HAP-1 (cell line): ENCODE measurements around the gene CEMIP.

Experiments
- DNase-seq, 2 experiments: peaks; one replicate each; pipeline ENCODE4 v3.0.0-alpha.2; 2016 to 2020; ENCODE audit warnings: low spot score in 2 of 2
- H3K27me3 ChIP-seq: fragments of 250-450 bp; sonication (Bioruptor Pico); 2 replicates; pipeline ENCODE4 v1.5.1; 2020; ENCODE audit warnings: low read depth, mild to moderate bottlenecking, moderate library complexity
- H3K36me3 ChIP-seq: fragments of 250-450 bp; sonication (Bioruptor Pico); replicated peaks from 2 replicates; pipeline ENCODE4 v1.5.1; 2020; ENCODE audit warnings: mild to moderate bottlenecking
- H3K4me1 ChIP-seq: fragments of 250-450 bp; sonication (Bioruptor Pico); 2 replicates; pipeline ENCODE4 v1.5.1; 2020; ENCODE audit warnings: mild to moderate bottlenecking
- H3K4me3 ChIP-seq: fragments of 250-450 bp; sonication (Bioruptor Pico); 2 replicates; pipeline ENCODE4 v1.5.1; 2020; ENCODE audit warnings: mild to moderate bottlenecking, moderate library complexity
- H3K9me3 ChIP-seq: fragments of 250-450 bp; sonication (Bioruptor Pico); 2 replicates; pipeline ENCODE4 v1.5.1; 2020; ENCODE audit warnings: mild to moderate bottlenecking, moderate library complexity
- in situ Hi-C: fragments of 300-500 bp; cut with MboI; formaldehyde crosslinking; loops from 3 replicates; pipeline ENCODE4 v1.14.3; 2020; ENCODE audit warnings: low sequenced_read_pairs, inconsistent platforms, mixed read lengths

The CEMIP gene, protein sequence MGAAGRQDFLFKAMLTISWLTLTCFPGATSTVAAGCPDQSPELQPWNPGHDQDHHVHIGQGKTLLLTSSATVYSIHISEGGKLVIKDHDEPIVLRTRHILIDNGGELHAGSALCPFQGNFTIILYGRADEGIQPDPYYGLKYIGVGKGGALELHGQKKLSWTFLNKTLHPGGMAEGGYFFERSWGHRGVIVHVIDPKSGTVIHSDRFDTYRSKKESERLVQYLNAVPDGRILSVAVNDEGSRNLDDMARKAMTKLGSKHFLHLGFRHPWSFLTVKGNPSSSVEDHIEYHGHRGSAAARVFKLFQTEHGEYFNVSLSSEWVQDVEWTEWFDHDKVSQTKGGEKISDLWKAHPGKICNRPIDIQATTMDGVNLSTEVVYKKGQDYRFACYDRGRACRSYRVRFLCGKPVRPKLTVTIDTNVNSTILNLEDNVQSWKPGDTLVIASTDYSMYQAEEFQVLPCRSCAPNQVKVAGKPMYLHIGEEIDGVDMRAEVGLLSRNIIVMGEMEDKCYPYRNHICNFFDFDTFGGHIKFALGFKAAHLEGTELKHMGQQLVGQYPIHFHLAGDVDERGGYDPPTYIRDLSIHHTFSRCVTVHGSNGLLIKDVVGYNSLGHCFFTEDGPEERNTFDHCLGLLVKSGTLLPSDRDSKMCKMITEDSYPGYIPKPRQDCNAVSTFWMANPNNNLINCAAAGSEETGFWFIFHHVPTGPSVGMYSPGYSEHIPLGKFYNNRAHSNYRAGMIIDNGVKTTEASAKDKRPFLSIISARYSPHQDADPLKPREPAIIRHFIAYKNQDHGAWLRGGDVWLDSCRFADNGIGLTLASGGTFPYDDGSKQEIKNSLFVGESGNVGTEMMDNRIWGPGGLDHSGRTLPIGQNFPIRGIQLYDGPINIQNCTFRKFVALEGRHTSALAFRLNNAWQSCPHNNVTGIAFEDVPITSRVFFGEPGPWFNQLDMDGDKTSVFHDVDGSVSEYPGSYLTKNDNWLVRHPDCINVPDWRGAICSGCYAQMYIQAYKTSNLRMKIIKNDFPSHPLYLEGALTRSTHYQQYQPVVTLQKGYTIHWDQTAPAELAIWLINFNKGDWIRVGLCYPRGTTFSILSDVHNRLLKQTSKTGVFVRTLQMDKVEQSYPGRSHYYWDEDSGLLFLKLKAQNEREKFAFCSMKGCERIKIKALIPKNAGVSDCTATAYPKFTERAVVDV (N-terminal part only)

GRCh38 chr15:80778964-80779657, at the start of gene CEMIP:
Gene CEMIP, plus strand, starts transcription at chr15:80779370. Its CDS starts 94,510 bp downstream, at chr15:80873880.
- peak; percentile 84 to 94 for DNase-seq
- in situ Hi-C loops: loop anchor here (5.0 kb wide), 2 partner anchors 212 to 322 kb away; no protein-coding TSS in a partner anchor
- Histone ChIP-seq H3K9me3 (no peaks in the 10 kb centered on the region), H3K27me3 (peaks cover 39% of the 10 kb centered on the region), H3K4me1 (peaks cover 8% of the 10 kb centered on the region), H3K36me3 (no peaks in the 10 kb centered on the region), H3K4me3 (peak within 1 kb of the TSS; percentile 31)

DNA sequence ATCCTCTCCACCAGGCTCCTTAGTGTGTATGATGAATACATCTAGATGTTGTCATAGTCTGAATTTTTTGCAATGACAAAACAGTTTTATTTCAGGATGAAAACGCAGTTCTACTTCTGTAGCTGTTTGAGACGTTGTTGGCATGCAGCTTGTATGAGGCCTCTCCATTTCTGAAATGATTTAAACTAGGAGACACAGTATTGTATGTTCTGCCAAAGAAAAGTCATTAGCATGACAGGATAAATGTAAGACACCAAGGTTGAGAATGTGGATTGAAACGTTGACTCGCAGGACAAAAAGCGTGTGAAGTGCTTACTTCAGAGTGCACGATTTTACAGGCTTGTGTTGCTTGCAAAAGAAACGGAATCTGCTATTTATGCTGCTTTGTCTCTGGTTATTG, 48.8 kb upstream of the CEMIP start:
- H3K9me3 ChIP-seq: peaks cover 4% of the 10 kb centered on the region; the same call in 1 of the 2 replicates
- no peak for DNase-seq
- H3K4me3 ChIP-seq: no peak overlapping the region
- in situ Hi-C loops: no loop called here
- no peaks in the 10 kb centered on the region for H3K27me3 ChIP-seq
- H3K4me1 ChIP-seq: no peaks in the 10 kb centered on the region
- peaks cover 4% of the 10 kb centered on the region for H3K36me3 ChIP-seq

- no peaks in the 10 kb centered on the region for H3K4me1 ChIP-seq
- DNase-seq: no peak
- no peak overlapping the region for H3K4me3 ChIP-seq
- H3K9me3 ChIP-seq: no peaks in the 10 kb centered on the region
- no peaks in the 10 kb centered on the region for H3K27me3 ChIP-seq
- in situ Hi-C loops: no loop called here
- H3K36me3 ChIP-seq: no peaks in the 10 kb centered on the region
Measured at GRCh38 chr15:80730926-80731325, 48.2 kb upstream of the CEMIP start.

DNA sequence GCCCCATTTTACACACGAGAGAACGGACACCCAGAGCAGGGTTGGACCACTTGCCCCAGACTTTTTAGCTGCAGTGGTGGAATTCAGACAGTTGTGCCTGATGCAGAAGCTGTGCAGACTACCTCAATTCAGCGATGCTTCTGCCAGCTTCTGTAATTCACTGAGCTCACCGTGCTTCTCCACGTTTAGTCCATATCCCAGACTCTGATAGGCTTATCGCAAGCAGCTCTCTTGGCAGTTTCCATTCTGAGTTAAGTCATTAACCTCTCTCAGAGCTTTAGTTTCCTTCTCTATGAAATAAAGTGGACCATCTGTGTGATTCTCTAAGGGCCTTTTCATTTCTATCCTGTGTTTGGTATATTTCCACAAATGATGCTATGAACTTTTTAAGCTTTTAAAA, 47.0 kb upstream of the CEMIP start:
- no peaks in the 10 kb centered on the region for H3K4me1 ChIP-seq
- no peak for DNase-seq
- H3K27me3 ChIP-seq: no peaks in the 10 kb centered on the region
- H3K36me3 ChIP-seq: no peaks in the 10 kb centered on the region
- H3K4me3 ChIP-seq: no peak overlapping the region
- in situ Hi-C loops: no loop called here
- H3K9me3 ChIP-seq: no peaks in the 10 kb centered on the region

DNA sequence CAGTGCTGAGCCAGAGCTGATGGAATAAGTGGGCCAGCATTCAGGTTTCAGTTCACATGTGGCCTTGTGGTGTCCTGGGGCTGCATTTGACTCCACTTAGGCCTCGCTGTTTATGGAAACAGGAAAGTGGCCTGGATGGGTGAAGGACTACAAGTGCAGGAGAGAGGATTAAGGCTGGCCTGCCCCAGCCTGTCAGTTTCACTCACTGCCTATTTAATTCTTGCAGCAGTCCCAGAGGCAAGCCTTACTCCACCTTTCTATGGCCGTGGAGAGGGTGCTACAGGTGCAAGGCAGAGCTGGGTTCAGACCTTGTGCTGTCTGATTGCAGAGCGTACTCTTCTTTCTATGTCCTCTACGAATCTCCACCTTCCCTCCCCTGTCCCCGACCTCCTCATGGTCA, 46.4 kb upstream of the CEMIP start:
- no peak overlapping the region for H3K4me3 ChIP-seq
- in situ Hi-C loops: no loop called here
- no peaks in the 10 kb centered on the region for H3K4me1 ChIP-seq
- DNase-seq: no peak
- no peaks in the 10 kb centered on the region for H3K36me3 ChIP-seq
- no peaks in the 10 kb centered on the region for H3K27me3 ChIP-seq
- H3K9me3 ChIP-seq: no peaks in the 10 kb centered on the region

- Histone ChIP-seq H3K36me3 (no peaks in the 10 kb centered on the region), H3K27me3 (no peaks in the 10 kb centered on the region), H3K4me3 (no peak overlapping the region), H3K4me1 (no peaks in the 10 kb centered on the region), H3K9me3 (no peaks in the 10 kb centered on the region)
- in situ Hi-C loops: no loop called here
- DNase-seq: no peak
Measured at GRCh38 chr15:80733460-80733859, 45.7 kb upstream of the CEMIP start.

DNA sequence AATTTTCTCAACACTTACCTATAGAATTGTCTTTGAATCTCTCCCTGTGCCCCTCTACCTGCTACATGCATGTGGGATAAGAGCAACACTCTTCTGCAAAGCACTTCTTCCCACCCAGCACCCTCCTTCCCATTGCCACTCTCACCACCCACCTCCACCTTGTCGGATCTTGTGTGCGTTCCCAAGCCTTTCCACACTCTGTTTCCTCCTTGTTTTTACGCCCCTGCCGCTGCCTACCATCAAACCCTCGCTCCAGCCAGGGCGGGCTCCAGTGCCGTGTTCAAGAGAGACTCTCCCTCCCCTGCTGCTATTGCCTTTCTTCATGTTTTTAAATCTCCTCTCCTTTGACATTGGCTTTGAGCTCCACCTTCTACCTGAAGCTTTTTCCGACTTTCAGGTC, 43.8 kb upstream of the CEMIP start:
- no peak overlapping the region for H3K4me3 ChIP-seq
- no peaks in the 10 kb centered on the region for H3K4me1 ChIP-seq
- H3K9me3 ChIP-seq: no peaks in the 10 kb centered on the region
- no peaks in the 10 kb centered on the region for H3K36me3 ChIP-seq
- in situ Hi-C loops: no loop called here
- H3K27me3 ChIP-seq: no peaks in the 10 kb centered on the region
- DNase-seq: no peak

GRCh38 chr15:80736560-80736959, 42.6 kb upstream of the CEMIP start:
- no peak for DNase-seq
- Histone ChIP-seq H3K36me3 (no peaks in the 10 kb centered on the region), H3K4me1 (no peaks in the 10 kb centered on the region), H3K9me3 (no peaks in the 10 kb centered on the region), H3K27me3 (no peaks in the 10 kb centered on the region), H3K4me3 (no peak overlapping the region)
- in situ Hi-C loops: no loop called here

DNA sequence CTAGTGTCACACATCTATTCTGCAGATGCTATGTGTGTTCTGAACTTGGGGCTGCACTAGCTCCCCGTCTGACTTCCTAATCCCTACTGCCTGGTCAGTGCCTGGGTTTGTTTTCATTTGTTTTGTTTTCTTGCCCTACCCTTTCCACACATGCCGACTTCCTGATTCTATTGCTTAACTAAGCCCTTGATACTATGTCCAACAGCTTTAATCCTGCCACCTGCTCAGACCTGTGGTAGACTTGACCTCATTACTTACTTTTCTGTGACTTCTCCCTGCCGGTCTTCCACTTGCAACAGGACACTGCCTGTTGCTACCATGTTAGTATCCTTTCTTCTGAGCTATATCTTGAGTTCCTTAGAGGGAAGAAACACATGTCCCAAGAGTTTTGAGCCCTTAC, 39.3 kb upstream of the CEMIP start:
- no peaks in the 10 kb centered on the region for H3K27me3 ChIP-seq
- no peaks in the 10 kb centered on the region for H3K36me3 ChIP-seq
- H3K9me3 ChIP-seq: no peaks in the 10 kb centered on the region
- H3K4me1 ChIP-seq: peaks cover 18% of the 10 kb centered on the region
- in situ Hi-C loops: no loop called here
- DNase-seq: no peak
- no peak overlapping the region for H3K4me3 ChIP-seq

GRCh38 chr15:80742081-80742480, 37.1 kb upstream of the CEMIP start:
- Histone ChIP-seq H3K36me3 (no peaks in the 10 kb centered on the region), H3K4me1 (peaks cover 21% of the 10 kb centered on the region), H3K27me3 (no peaks in the 10 kb centered on the region), H3K4me3 (no peak overlapping the region), H3K9me3 (no peaks in the 10 kb centered on the region)
- no peak for DNase-seq
- in situ Hi-C loops: no loop called here

DNA sequence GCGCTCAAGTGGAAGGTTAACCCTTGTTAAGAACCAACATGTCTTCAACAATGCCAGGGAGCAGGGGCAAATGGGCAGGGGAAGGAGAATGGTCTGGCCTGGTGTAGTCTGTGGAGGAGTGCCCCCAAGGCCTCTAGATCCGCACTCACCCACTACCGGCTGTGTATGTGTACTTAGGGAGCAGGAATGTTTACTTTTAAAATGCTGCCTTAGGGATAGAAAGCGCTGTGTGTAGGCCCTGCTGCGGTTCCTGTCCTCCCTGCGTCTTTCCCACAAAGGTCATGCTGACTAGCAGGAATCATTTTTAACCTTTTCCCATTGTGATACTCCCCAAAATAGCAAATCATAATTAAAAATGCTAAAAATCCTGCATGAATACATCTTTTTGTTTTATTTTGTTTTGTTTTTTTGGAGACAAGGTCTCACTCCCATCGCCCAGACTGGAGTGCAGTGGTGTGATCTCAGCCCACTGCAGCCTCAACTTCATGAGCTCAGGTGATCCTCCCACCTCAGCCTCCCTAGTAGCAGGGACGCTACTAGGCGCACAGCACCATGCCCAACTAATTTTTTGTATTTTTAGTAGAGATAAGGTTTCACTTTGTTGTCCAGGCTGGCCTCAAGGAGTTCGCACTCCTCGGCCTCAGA, 35.9 kb upstream of the CEMIP start:
- Histone ChIP-seq H3K4me3 (no peak overlapping the region), H3K36me3 (no peaks in the 10 kb centered on the region), H3K9me3 (no peaks in the 10 kb centered on the region), H3K4me1 (peaks cover 21% of the 10 kb centered on the region), H3K27me3 (no peaks in the 10 kb centered on the region)
- peak in 1 of 2 experiments; percentile 44 for DNase-seq
- in situ Hi-C loops: no loop called here

DNA sequence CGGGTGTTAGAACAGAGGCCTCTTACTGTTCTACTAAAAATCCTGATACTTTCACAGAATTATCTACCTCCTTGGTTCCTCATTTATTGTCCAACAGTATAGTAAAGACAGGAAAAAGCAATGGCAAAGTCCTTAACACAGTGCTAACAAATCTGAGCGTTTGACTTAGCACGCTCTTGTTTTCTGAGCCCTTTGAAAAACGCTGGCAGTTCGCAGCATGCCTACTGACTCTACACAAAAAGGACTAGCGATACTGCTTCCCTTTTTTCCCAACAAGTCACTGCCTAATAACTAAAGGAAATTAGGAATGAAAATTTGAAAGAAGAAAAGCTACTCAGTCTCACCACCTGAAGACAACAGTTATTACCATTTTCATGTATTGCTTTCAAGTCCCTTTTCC, 34.8 kb upstream of the CEMIP start:
- peak in 1 of 2 experiments; percentile 58 for DNase-seq
- Histone ChIP-seq H3K27me3 (no peaks in the 10 kb centered on the region), H3K36me3 (no peaks in the 10 kb centered on the region), H3K4me1 (peaks cover 21% of the 10 kb centered on the region), H3K4me3 (no peak overlapping the region), H3K9me3 (no peaks in the 10 kb centered on the region)
- in situ Hi-C loops: no loop called here

- in situ Hi-C loops: no loop called here
- Histone ChIP-seq H3K4me3 (no peak overlapping the region), H3K36me3 (peaks cover 4% of the 10 kb centered on the region), H3K9me3 (no peaks in the 10 kb centered on the region), H3K4me1 (peaks cover 21% of the 10 kb centered on the region), H3K27me3 (no peaks in the 10 kb centered on the region)
- peak in 1 of 2 experiments; percentile 86 for DNase-seq
Measured at GRCh38 chr15:80744826-80745225, 34.3 kb upstream of the CEMIP start.
